SK-N-MC (cell line): Measurements from ENCODE around the gene MAST3.

Source experiments
- EZH2 ChIP-seq: fragments of 200-600 bp; sonication (generic); IDR thresholded peaks from one replicate; pipeline ENCODE4 v1.6.1; 2017; ENCODE audit warnings: antibody characterized with exemption
- FOXP2 ChIP-seq: optimal IDR thresholded peaks from 2 replicates; pipeline ENCODE3; 2011; ENCODE audit warnings: mild to moderate bottlenecking, moderate library complexity; ENCODE audit not compliant: insufficient read depth; ENCODE audit errors: extremely low read length, control extremely low read depth
- POLR2AphosphoS5 ChIP-seq: IDR thresholded peaks from 2 replicates; pipeline ENCODE4 v1.6.1; 2012; ENCODE audit warnings: mild to moderate bottlenecking, low read depth, low read length, borderline replicate concordance

GRCh38 chr19:18073197-18073596 is 24.4 kb upstream of the MAST3 start:
- TF ChIP-seq EZH2 (no peak), POLR2AphosphoS5 (no peak), FOXP2 (no peak)
